K562 (cell line): ENCODE data around the gene MAGED1.

Experiments
- ETS1 ChIP-seq: conservative IDR thresholded peaks from 2 replicates; pipeline ENCODE4 v1.6.1; 2011; ENCODE audit warnings: low read depth, mild to moderate bottlenecking, low read length; ENCODE audit not compliant: control insufficient read depth
- EZH2 ChIP-seq: IDR thresholded peaks from 2 replicates; pipeline ENCODE4 v1.6.1; 2012; ENCODE audit warnings: low read depth, mild to moderate bottlenecking, inconsistent platforms, low read length, borderline replicate concordance
- FOSL1 ChIP-seq: fragments of 200-800 bp; sonication (Bioruptor generic); conservative IDR thresholded peaks from 2 replicates; pipeline ENCODE4 v1.6.1; 2016; ENCODE audit warnings: missing genetic modification characterization, missing compliant biosample characterization
- MAZ ChIP-seq, 2 experiments: fragments of 450-650 bp in 1 of 2; sonication (generic) in 1 of 2; formaldehyde crosslinking; IDR thresholded peaks in 1 of 2; conservative IDR thresholded peaks in 1 of 2; 2 replicates each; pipeline versions ENCODE4 v1.4.0 to v1.5.0; 2020; ENCODE audit warnings: mild to moderate bottlenecking in 1 of 2, missing genetic modification reagents in 1 of 2
- MYC ChIP-seq, 2 experiments: fragments of 250-450 bp in 1 of 2; sonication (Bioruptor Pico) in 1 of 2; IDR thresholded peaks; 2 replicates each; pipeline versions ENCODE4 v1.5.1 to v1.6.1; 2012 to 2021; ENCODE audit warnings: low read depth in 2 of 2, borderline replicate concordance in 1 of 2, improper control_type of control experiment in 1 of 2, low read length in 1 of 2, mild to moderate bottlenecking in 1 of 2, moderate library complexity in 1 of 2
- NCOA1 ChIP-seq: fragments of 450-650 bp; IDR thresholded peaks from 2 replicates; pipeline ENCODE4 v1.6.1; 2016; ENCODE audit warnings: low read depth
- TCF7 ChIP-seq: sonication (generic); IDR thresholded peaks from 2 replicates; pipeline ENCODE4 v1.6.1; 2016; ENCODE audit warnings: antibody characterized with exemption, borderline replicate concordance

DNA sequence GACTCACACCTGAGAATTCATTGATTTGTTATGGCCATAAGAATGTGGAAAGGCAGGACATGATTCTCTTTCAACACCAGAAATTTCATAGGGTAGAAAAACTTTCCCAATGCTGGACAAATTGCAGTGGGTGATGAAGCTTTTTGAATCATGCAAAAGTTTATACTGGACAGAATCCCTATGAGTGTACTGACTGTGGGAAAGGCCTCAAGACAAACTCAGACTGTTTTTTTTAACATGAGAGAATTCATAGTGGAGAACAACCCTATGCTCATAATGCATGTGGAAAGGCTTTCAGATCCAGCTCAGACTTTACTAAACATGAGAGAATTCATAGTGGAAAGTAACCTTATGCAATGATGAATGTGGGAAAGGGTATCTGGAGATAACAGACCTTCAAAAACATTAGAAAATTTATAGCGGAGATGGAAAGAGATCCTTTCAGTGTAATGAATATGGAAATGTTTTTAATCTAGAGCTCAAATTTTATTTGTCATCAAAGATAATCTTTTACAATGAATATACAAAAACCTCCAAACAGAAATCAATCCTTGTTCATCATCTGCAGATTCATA is 36.2 kb upstream of the MAGED1 start:
- TF ChIP-seq ETS1, result no peak
- no peak for TF ChIP-seq FOSL1 (tag)
- TF ChIP-seq NCOA1, result no peak
- TF ChIP-seq EZH2, result no peak
- TF ChIP-seq MYC (IDR thresholded peaks at IDR 0.05; ENCODE audit: low read depth, low read length), result no peak
- TF ChIP-seq MYC (CRISPR knock-in tag; IDR thresholded peaks at IDR 0.05; ENCODE audit: borderline replicate concordance, low read depth), result no peak
- no peak for TF ChIP-seq TCF7
- no peak for TF ChIP-seq MAZ (CRISPR knock-in tag; conservative IDR thresholded peaks at IDR 0.05 in 1 of 2, IDR thresholded peaks at IDR 0.05 in 1 of 2)
